ENCODE data around the gene PBX4. TPM values are rescaled to one million over a fixed set of nuclear protein-coding genes. Genes with fewer than 3 reads are reported as not detected.

PBX4 gene
- total and polyA plus RNA-seq, 2 of the 8 experiments (the other 6 are each of a cell fraction or from before 2014, with no cell fraction given): 3.4 to 3.8 TPM

- no peak for TF ChIP-seq KDM5A (IDR thresholded peaks at IDR 0.05; ENCODE audit: low read length)
- TF ChIP-seq PHF8 (conservative IDR thresholded peaks at IDR 0.05; ENCODE audit: low read depth, low read length): no peak
- no peak for TF ChIP-seq CREB1 (IDR thresholded peaks at IDR 0.05)
- TF ChIP-seq NANOG (IDR thresholded peaks at IDR 0.05; ENCODE audit: insufficient read depth, low read depth, low read length, poor library complexity, severe bottlenecking): no peak
- no peak for TF ChIP-seq GTF2F1 (IDR thresholded peaks at IDR 0.05; ENCODE audit: borderline replicate concordance, low read depth, low read length)
These were observed 91.2 kb downstream of the PBX4 start (continued) for GRCh38 chr19:19527371-19527656.
